ENCODE results near the gene MAP2K5.

DNA sequence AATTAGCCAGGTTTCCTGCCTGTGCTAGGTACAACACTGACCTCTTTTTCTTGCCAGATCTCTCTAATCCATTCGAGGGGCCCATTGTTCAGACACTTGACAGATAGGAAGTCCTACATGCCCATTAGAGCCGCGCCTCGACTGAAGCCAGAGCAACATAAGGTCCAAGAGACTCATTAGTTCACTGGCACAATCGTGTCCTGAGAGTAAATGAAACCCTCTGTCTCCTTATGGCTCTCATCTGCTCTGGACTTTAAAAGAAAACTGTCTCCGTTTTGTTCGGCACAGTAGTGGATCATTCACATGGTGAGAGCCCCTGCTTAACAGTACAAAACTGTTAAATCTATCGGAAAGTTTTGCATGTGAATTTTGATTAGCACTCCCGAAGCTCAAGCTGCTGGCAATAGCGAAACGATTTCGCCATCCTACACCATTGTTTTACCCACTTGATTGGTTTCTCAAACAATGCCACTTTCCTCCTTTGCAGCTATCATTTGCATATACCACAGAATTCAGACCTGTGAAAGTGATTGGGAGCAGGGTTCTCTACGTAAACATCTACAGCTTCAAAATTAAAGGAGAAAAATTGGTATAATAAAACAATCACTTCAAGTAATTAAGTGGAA, 40.6 kb upstream of the MAP2K5 start:
- TF ChIP-seq, protein P1, sequence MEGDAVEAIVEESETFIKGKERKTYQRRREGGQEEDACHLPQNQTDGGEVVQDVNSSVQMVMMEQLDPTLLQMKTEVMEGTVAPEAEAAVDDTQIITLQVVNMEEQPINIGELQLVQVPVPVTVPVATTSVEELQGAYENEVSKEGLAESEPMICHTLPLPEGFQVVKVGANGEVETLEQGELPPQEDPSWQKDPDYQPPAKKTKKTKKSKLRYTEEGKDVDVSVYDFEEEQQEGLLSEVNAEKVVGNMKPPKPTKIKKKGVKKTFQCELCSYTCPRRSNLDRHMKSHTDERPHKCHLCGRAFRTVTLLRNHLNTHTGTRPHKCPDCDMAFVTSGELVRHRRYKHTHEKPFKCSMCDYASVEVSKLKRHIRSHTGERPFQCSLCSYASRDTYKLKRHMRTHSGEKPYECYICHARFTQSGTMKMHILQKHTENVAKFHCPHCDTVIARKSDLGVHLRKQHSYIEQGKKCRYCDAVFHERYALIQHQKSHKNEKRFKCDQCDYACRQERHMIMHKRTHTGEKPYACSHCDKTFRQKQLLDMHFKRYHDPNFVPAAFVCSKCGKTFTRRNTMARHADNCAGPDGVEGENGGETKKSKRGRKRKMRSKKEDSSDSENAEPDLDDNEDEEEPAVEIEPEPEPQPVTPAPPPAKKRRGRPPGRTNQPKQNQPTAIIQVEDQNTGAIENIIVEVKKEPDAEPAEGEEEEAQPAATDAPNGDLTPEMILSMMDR (conservative IDR thresholded peaks at IDR 0.05): no peak
- TF ChIP-seq ZFX (IDR thresholded peaks at IDR 0.05): no peak
